DMS 273 (cell line): ENCODE measurements around the gene RASEF.
"Not testable (repeated sequence)": the region's sequence is repeated elsewhere in the genome, so short reads cannot be mapped to it uniquely, and the experiment has no call there.

Experiments used
- DNase-seq: peaks from one replicate; lab custom pipeline; 2025; ENCODE audit not compliant: unreplicated experiment; lab: John Stamatoyannopoulos, UW

Gene RASEF

GRCh38 chr9:82975176-82975575 lies 87.8 kb downstream of the RASEF start:
- DNase-seq, result no peak

GRCh38 chr9:82972446-82972845 lies 90.5 kb downstream of the RASEF start:
- no peak for DNase-seq

- no peak for DNase-seq
These were observed 92.6 kb downstream of the RASEF start for GRCh38 chr9:82970359-82970758.

- no peak for DNase-seq
These were observed 93.7 kb downstream of the RASEF start for GRCh38 chr9:82969291-82969690.

GRCh38 chr9:82968816-82969215 lies 94.1 kb downstream of the RASEF start:
- DNase-seq, result no peak

- no peak for DNase-seq
These were observed 94.6 kb downstream of the RASEF start for GRCh38 chr9:82968388-82968787.

- DNase-seq, result peak; percentile 93
These were observed 101.3 kb downstream of the RASEF start for GRCh38 chr9:82961504-82962125.

GRCh38 chr9:82957529-82958379 lies 105.2 kb downstream of the RASEF start:
- DNase-seq, result peak; percentile 30

GRCh38 chr9:82949203-82949602 lies 113.7 kb downstream of the RASEF start:
- no peak for DNase-seq

- no peak for DNase-seq
These were observed 122.6 kb downstream of the RASEF start for GRCh38 chr9:82940376-82940775.

- no peak for DNase-seq
These were observed 123.5 kb downstream of the RASEF start for GRCh38 chr9:82939451-82939850.

GRCh38 chr9:82938426-82939218 lies 124.3 kb downstream of the RASEF start:
- DNase-seq, result no peak

- DNase-seq, result not testable (repeated sequence)
These were observed 126.4 kb downstream of the RASEF start for GRCh38 chr9:82936561-82936960.

GRCh38 chr9:82934949-82935348 lies 128.0 kb downstream of the RASEF start:
- peak; percentile 12 for DNase-seq

GRCh38 chr9:82934025-82934424 lies 128.9 kb downstream of the RASEF start:
- DNase-seq, result not testable (repeated sequence)

GRCh38 chr9:82930116-82930515 lies 132.8 kb downstream of the RASEF start:
- DNase-seq, result peak; percentile 4
